Right renal cortex interstitium (tissue), 3 donors: ENCODE results near the gene GAN. TPM values are rescaled to one million over a fixed set of nuclear protein-coding genes. Genes with fewer than 3 reads are reported as not detected.
"Not testable (repeated sequence)": the region's sequence is repeated elsewhere in the genome, so short reads cannot be mapped to it uniquely, and the experiment has no call there.

ENCODE experiments used
- DNase-seq, 3 donors: peaks; one replicate each; pipeline ENCODE4 v3.0.0-alpha.2; 2013; ENCODE audit warnings: low read depth in 3 of 3, low spot score in 2 of 3
- polyA plus RNA-seq, 3 donors: library from polyadenylated mRNA; unstranded; fragments of 120-200 nt; gene quantifications; one replicate each; pipeline ENCODE4 v1.2.1, GENCODE V29; 2013; ENCODE audit not compliant: insufficient read length in 3 of 3

Gene GAN
- polyA plus RNA-seq, 3 donors, result 2.1 to 2.6 (median 2.1) TPM

DNA sequence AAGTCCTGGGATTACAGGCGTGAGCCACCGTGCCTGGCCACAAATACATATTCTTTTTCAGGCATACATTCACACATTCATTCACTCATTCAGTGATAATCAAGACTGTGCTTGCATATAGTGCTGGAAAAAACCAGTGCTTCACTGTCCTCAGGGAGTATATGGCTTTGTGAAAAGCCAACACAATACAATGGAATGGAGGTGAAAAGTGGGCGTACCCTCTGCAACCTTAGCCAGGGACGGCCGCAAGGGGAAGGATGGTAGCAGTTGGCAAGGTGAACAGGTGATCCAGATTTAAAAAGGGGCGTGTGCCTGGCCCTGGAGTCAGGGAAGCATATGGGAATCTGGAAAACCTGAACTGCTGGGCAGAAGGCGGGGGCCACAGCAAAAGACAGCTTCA, 18.1 kb upstream of the GAN start:
- DNase-seq, result no peak

DNA sequence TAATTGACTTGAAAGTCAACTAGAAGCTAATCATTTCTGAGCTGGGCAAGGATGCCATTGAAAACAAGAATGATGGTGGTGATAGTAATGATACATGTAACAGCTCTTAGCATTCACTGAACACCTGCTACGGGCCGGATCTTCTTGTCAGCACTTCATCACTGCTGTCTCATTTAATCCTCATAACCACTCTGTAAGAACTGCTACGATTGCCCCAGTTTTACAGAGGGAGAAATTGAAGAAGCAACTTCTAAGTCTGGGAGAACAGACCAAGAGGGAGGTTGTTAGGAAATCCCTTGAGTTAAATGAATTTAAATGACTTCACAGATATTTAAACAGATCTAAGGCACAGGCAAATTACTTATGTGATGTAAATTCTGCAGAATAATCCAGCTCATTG, 7.0 kb upstream of the GAN start:
- DNase-seq, result no peak

- DNase-seq, result no peak
Measured at GRCh38 chr16:81310045-81310644, 4.6 kb upstream of the GAN start.

DNA sequence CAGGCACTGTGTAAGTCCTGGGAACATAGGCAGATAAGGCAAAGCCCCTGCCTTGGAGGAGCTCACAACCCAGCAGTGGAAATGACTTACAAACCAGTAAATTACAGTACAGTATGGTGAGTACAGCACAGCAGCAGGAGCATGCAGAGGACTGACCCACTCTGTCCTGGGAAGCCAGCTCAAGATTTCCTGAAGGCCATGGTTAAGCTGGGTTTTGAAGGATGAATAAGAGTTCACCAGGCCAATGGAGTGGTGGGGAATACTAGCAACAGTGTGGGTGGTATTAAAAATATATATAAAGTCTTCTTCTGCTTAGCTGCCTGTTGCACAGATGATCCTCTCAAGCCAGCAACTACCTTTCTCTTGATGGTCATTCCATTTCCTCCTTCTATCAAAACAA, 3.0 kb upstream of the GAN start:
- no peak for DNase-seq

- DNase-seq, result no peak
Measured at GRCh38 chr16:81313701-81314602, 810 bp upstream of the GAN start.

DNA sequence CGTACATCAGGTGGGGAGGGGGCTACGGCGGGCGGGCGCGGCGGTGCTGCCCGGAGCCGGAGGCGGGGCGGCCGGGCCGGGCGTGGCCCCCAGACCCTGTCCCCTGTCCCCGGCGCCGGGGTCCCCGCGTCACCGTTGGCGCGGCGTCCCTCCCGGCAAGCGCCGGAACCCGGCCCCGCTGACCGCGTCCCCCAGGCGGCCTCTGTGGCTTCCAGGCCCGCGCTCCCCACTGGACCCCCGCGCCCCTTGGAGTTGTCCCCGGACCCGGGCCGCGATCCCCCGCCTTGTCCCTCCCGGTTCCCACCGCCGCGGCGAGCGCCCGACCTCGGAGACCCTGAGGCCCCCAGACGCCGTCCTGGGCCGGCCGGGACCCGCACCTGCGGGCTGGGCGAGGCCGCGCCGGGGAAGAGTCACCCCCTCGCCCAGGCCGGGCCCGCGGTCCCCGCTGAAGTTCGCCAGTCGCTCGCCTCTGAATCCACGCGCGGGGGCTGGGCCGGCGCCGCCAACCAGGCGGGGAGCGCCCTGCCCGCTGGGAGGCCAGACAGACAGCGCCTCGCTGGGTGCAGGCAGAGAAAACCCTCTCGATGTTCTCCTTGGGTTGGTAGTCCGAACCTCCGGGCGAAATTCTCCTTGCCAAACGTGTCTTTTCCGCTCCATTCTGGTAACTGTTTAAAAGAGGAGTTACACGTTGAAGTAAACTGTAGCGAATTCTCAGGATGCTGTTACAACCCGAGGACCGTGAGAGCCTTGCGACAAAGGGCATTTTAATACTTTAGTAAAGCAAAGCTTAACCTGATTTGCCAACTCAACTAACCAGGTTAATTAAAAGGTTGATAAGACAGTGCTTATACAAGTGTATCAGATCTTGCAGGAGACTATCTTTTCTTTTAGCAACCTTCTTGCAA, 761 bp downstream of the GAN start:
- DNase-seq, result no peak

GRCh38 chr16:81316176-81316496, 1.4 kb downstream of the GAN start:
- DNase-seq, result no peak

- no peak for DNase-seq
Measured at GRCh38 chr16:81318711-81319110, 3.9 kb downstream of the GAN start.

DNA sequence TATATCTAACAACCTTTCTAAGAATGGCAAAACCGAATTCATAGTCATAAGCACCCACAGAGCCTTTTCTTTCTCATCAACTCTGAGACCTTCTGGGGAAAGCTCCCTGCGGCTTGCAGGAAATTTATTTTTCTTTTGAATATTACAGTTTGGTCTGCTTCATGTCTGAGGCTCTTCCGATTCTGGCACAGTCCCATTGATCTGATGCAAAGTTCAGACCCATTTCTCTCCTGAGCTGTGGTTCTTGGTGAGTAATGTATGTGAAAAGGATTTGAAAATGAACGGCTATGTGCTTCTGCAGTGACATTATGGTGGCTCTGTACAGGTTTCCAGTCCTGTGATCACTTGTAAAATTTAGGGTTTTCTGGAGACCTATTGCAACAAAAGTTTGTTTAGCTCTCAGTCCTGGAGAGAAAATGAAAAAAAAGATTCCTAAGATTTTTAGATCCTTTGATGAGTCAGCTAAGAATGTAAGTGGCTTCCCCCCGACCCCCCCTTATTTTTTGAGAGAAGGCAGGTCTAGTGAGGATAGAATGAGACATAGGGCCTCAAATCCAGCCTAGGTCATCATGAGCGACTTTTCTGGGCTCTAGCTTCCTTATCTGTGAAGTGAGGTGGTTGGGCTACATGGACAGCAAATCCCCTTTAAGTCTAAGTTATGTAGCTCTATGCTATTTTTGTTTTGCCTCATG, 4.6 kb downstream of the GAN start:
- no peak for DNase-seq

DNA sequence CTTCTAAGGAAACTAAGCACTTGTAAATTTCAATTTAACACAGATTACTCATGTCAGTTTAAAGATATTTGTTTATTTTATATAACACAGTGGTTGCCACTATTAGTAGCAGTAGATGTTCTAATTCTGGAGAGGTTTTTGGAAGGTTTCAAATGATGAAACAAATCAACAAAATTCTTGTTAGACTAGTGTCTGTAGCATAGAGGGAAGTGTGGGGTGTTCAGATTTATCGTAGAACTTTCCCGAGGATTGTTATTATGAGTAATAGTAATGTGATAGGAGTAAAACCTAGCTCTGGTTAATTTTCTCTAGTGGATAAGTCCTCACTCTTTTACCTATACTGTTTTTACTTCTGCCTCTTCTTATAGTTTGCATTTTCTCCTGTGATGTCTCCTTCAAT, 6.3 kb downstream of the GAN start:
- no peak for DNase-seq

DNA sequence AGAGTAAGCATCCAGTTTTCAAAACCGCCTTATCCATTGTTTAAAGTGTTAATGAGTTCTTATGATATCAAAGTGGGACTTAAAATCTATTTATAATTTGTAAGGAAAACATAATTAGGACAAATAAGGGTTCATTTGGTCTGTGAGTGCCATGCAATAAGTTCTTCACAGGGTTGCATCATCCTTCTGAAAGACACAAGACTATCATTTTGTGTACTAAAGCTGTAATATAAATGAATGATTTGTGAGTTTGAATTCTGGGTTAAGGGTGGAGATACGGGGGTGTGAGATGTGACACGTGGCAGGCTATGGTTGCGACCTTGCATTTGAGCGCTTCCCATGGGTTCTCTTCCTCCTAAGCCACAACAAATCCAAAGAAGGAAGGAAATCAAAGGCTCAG, 6.8 kb downstream of the GAN start:
- no peak for DNase-seq

DNA sequence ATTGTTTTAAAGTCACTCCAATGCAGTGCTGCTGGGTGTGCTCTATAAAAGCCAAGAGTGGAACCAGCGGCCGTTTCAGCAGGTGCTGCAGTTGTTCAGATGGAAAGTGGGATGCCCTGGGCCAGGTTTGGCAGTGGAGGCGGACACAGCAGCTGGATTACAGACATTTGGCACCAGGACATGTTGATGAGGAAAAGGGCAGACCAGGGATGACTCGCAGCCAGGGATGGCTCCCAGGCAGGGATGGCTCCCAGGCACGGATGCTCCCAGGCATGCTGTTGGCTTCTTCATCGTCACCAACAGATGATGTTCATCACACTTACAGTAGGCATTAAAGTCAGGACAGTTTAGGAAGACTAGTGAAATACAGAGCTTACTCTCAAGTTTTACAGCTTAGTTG, 10.0 kb downstream of the GAN start:
- no peak for DNase-seq

DNA sequence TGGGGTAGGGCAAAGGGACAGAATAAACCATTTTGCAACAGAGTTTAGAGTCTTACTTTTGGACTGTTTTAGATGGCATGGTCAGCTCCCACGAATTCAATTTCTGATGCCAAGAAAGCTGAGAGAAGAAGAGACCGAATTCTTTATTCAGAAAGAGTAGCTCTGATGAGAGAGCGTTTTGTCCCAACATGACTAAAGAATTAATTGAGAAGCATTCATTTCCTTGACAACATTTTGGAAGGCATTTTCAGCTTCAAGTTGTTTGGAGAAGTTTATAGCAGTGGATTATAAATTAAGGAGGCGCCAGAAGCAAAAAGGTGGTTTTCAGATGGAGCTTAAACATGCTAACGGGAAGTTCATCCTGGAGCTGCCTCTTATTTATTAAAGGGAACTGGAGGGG, 12.2 kb downstream of the GAN start:
- no peak for DNase-seq

GRCh38 chr16:81327447-81328196, 12.9 kb downstream of the GAN start:
- no peak for DNase-seq

DNA sequence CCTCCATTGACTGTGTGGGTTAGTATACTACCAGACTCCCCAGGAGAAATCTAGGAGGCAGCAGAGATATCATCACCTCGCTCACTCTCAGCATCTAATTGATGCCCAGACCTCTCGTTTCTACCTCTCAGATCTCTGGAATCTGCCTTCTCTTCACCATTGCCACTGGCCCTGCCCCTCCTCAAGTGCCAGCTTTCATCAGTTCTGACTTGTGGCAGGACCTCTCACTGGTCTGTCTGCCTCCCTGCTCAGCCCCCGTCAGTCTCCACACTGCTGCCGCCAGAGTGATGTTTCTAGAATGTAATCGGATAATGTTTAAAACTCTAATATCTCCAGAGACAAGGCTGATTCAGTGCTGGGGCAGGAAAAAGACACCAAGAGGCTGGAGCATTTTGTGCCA, 15.2 kb downstream of the GAN start:
- no peak for DNase-seq

DNA sequence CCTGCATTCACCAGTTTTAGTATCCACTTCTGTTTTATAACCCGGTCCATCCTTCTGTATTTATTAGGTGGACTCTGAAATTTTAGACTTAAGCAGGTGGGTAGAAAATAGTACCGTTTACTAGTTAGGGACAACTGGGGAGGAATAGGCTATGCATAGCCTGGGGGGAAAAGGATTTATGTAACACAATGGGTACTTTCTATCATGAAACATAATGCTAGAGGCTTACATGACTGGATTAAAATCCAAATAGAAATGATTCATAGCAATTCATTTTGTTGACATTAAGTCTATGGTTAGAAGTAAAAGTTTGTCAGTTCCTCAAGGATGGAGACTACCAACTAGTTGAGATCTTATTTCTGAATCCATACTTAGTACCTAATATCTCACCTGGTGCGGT, 18.6 kb downstream of the GAN start:
- DNase-seq, result no peak

- no peak for DNase-seq
Measured at GRCh38 chr16:81335669-81336068, 20.9 kb downstream of the GAN start.

GRCh38 chr16:81337097-81337496, 22.3 kb downstream of the GAN start:
- DNase-seq, result no peak

GRCh38 chr16:81345172-81345571, 30.4 kb downstream of the GAN start:
- DNase-seq, result not testable (repeated sequence)

DNA sequence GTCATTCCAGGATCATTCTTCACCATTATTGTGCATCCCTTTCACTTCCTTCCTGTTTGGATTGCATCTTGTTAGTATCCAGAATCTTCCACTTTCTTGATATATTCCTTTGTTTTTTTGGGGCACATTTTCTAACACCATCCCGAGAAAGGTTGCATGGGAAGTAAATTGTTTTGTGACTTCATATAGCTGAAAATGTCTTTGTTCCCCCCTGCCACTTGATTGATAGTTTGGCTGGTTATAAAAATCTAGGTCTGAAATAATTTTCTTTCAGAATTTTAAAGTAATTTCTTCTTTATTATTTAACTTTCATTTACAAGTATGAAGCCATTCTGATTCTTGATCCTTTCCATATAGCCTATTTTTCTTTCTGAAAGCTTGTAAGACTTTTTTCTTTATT, 32.7 kb downstream of the GAN start:
- DNase-seq, result no peak
